Mucosa of rectum (tissue), 2 donors: ENCODE data around the gene LARGE2.

Experiments
- H3K27ac ChIP-seq, 2 donors: one replicate each; pipeline ENCODE4 v1.7.0; 2013; ENCODE audit warnings: inconsistent platforms in 2 of 2, low read depth in 2 of 2, low read length in 2 of 2
- H3K27me3 ChIP-seq, 2 donors: one replicate each; pipeline ENCODE4 v1.7.0; 2013; ENCODE audit warnings: low read length in 2 of 2; ENCODE audit not compliant: control insufficient read depth in 2 of 2, insufficient read depth in 2 of 2
- H3K36me3 ChIP-seq, 2 donors: one replicate each; pipeline ENCODE4 v1.7.0; 2013; ENCODE audit warnings: low read length in 2 of 2; ENCODE audit not compliant: control insufficient read depth in 2 of 2, insufficient read depth in 2 of 2
- H3K4me1 ChIP-seq, 2 donors: one replicate each; pipeline ENCODE4 v1.7.0; 2013; ENCODE audit warnings: low read length in 2 of 2, mild to moderate bottlenecking in 1 of 2; ENCODE audit not compliant: control insufficient read depth in 2 of 2, insufficient read depth in 2 of 2
- H3K4me3 ChIP-seq, 2 donors: one replicate each; pipeline ENCODE4 v1.7.0; 2013; ENCODE audit warnings: low read length in 2 of 2
- H3K9ac ChIP-seq, 2 donors: one replicate each; pipeline ENCODE4 v1.7.0; 2013; ENCODE audit warnings: low read length in 2 of 2, low read depth in 1 of 2, mild to moderate bottlenecking in 1 of 2
- H3K9me3 ChIP-seq, 2 donors: one replicate each; pipeline ENCODE4 v1.7.0; 2013; ENCODE audit warnings: low read length in 2 of 2; ENCODE audit not compliant: control insufficient read depth in 2 of 2
- donor health status: healthy.
- donor health status: Normal muscosa, but diverticular disease.

Gene LARGE2

GRCh38 chr11:45922425-45923082, at the start of gene LARGE2:
Gene LARGE2 (plus strand): TSS chr11:45922656. CDS start chr11:45922883, 227 bp downstream.
- H3K36me3 ChIP-seq, result no peaks in the 10 kb centered on the region
- H3K27me3 ChIP-seq, result peaks cover 5 to 6% of the 10 kb centered on the region in 2 donors
- H3K4me1 ChIP-seq, result peaks cover 11 to 12% of the 10 kb centered on the region in 2 donors
- peak within 1 kb of the TSS in 1 of 2 donors; percentile 36 for H3K9ac ChIP-seq
- peak within 1 kb of the TSS; percentile 20 to 46 for H3K4me3 ChIP-seq
- H3K9me3 ChIP-seq, result no peaks in the 10 kb centered on the region
- no peak within 1 kb of the TSS for H3K27ac ChIP-seq

GRCh38 chr11:45876401-45876800, 46.1 kb upstream of the LARGE2 start:
- Histone ChIP-seq H3K27me3 (no peaks in the 10 kb centered on the region), H3K4me3 (no peak overlapping the region), H3K9me3 (no peaks in the 10 kb centered on the region), H3K9ac (no peak overlapping the region), H3K36me3 (peaks cover 49 to 77% of the 10 kb centered on the region in 2 donors), H3K27ac (no peak overlapping the region), H3K4me1 (no peaks in the 10 kb centered on the region)

- Histone ChIP-seq H3K4me3 (no peak overlapping the region), H3K4me1 (no peaks in the 10 kb centered on the region), H3K27ac (no peak overlapping the region), H3K27me3 (no peaks in the 10 kb centered on the region), H3K9ac (no peak overlapping the region), H3K36me3 (peaks cover 50 to 77% of the 10 kb centered on the region in 2 donors), H3K9me3 (no peaks in the 10 kb centered on the region)
These were observed 45.2 kb upstream of the LARGE2 start for GRCh38 chr11:45877221-45877620.

GRCh38 chr11:45877845-45878244, 44.6 kb upstream of the LARGE2 start:
- peaks cover 46 to 77% of the 10 kb centered on the region in 2 donors for H3K36me3 ChIP-seq
- H3K27ac ChIP-seq, result no peak overlapping the region
- H3K9me3 ChIP-seq, result no peaks in the 10 kb centered on the region
- H3K4me3 ChIP-seq, result no peak overlapping the region
- no peaks in the 10 kb centered on the region for H3K4me1 ChIP-seq
- no peak overlapping the region for H3K9ac ChIP-seq
- H3K27me3 ChIP-seq, result no peaks in the 10 kb centered on the region

- no peak overlapping the region for H3K4me3 ChIP-seq
- no peak overlapping the region for H3K27ac ChIP-seq
- no peaks in the 10 kb centered on the region for H3K27me3 ChIP-seq
- H3K4me1 ChIP-seq, result peaks cover 0 to 1% of the 10 kb centered on the region in 2 donors
- H3K36me3 ChIP-seq, result peaks cover 38 to 66% of the 10 kb centered on the region in 2 donors
- no peaks in the 10 kb centered on the region for H3K9me3 ChIP-seq
- H3K9ac ChIP-seq, result no peak overlapping the region
These were observed 42.4 kb upstream of the LARGE2 start for GRCh38 chr11:45879803-45880686.

- Histone ChIP-seq H3K27ac (no peak overlapping the region), H3K27me3 (no peaks in the 10 kb centered on the region), H3K9ac (no peak overlapping the region), H3K36me3 (peaks cover 38 to 58% of the 10 kb centered on the region in 2 donors), H3K9me3 (no peaks in the 10 kb centered on the region), H3K4me3 (no peak overlapping the region), H3K4me1 (peaks cover 0 to 3% of the 10 kb centered on the region in 2 donors)
These were observed 41.5 kb upstream of the LARGE2 start for GRCh38 chr11:45880772-45881570.

GRCh38 chr11:45881708-45882368, 40.6 kb upstream of the LARGE2 start:
- peaks cover 0 to 3% of the 10 kb centered on the region in 2 donors for H3K4me1 ChIP-seq
- no peak overlapping the region for H3K9ac ChIP-seq
- no peaks in the 10 kb centered on the region for H3K27me3 ChIP-seq
- H3K9me3 ChIP-seq, result no peaks in the 10 kb centered on the region
- H3K27ac ChIP-seq, result no peak overlapping the region
- H3K36me3 ChIP-seq, result peaks cover 31 to 50% of the 10 kb centered on the region in 2 donors
- no peak overlapping the region for H3K4me3 ChIP-seq

GRCh38 chr11:45884596-45885185, 37.8 kb upstream of the LARGE2 start:
- H3K4me1 ChIP-seq, result peaks cover 0 to 3% of the 10 kb centered on the region in 2 donors
- no peak overlapping the region for H3K9ac ChIP-seq
- peaks cover 16 to 30% of the 10 kb centered on the region in 2 donors for H3K36me3 ChIP-seq
- H3K27ac ChIP-seq, result no peak overlapping the region
- no peaks in the 10 kb centered on the region for H3K27me3 ChIP-seq
- no peaks in the 10 kb centered on the region for H3K9me3 ChIP-seq
- peak overlapping the region; percentile 34 to 48 for H3K4me3 ChIP-seq

GRCh38 chr11:45885274-45885920, 37.1 kb upstream of the LARGE2 start, which contains the start of gene MAPK8IP1:
Gene MAPK8IP1 (plus strand): TSS chr11:45885651. CDS start chr11:45885821, 170 bp downstream.
- Histone ChIP-seq H3K9me3 (no peaks in the 10 kb centered on the region), H3K9ac (no peak within 1 kb of the TSS), H3K27ac (no peak within 1 kb of the TSS), H3K4me1 (peaks cover 0 to 3% of the 10 kb centered on the region in 2 donors), H3K27me3 (no peaks in the 10 kb centered on the region), H3K36me3 (peaks cover 16 to 23% of the 10 kb centered on the region in 2 donors), H3K4me3 (peak within 1 kb of the TSS; percentile 48 to 53)
